IMR-90 (cell line): ENCODE measurements around the gene CEP128. TPM values are rescaled to one million over a fixed set of nuclear protein-coding genes. Genes with fewer than 3 reads are reported as not detected.

ENCODE experiments used
- ATAC-seq: fragments of 200-7000 bp; cut with Tn5 transposase; 2 replicates; pipeline ENCODE4 v1.9.1; 2020; ENCODE audit warnings: low read depth, mild to moderate bottlenecking, moderate library complexity
- BruUV-seq: library from RNA; stranded (reverse); fragments of 400-500 nt; replicated peaks from 2 replicates; lab custom pipeline; 2021; lab: Mats Ljungman, UMichigan
- CTCF ChIA-PET: fragments of 300-600 bp; formaldehyde crosslinking; extraction: SDS; loops from one replicate; lab custom pipeline; 2021; ENCODE audit warnings: antibody characterized with exemption; lab: Yijun Ruan, JAX
- POLR2A ChIA-PET: fragments of 300-600 bp; sonication (Branson Sonifier 250); formaldehyde crosslinking; loops from one replicate; lab custom pipeline; 2022; ENCODE audit warnings: antibody characterized with exemption; ENCODE audit not compliant: unreplicated experiment; lab: Charles Lee
- DNase-seq: peaks from one replicate; pipeline ENCODE4 v3.0.0; 2013
- H2AFZ ChIP-seq: replicated peaks from 2 replicates; pipeline ENCODE3; 2013; ENCODE audit warnings: low read length, mild to moderate bottlenecking; ENCODE audit not compliant: poor library complexity
- H2AK5ac ChIP-seq: 2 replicates; pipeline ENCODE4 v1.6.1; 2013; ENCODE audit warnings: low read depth, low read length, inconsistent platforms
- H2AK9ac ChIP-seq: replicated peaks from 2 replicates; pipeline ENCODE3; 2013; ENCODE audit warnings: mild to moderate bottlenecking, low read depth, low read length, moderate library complexity; ENCODE audit not compliant: poor library complexity
- H2BK120ac ChIP-seq: 2 replicates; pipeline ENCODE4 v1.6.1; 2013; ENCODE audit warnings: low read depth, low read length, inconsistent platforms
- H2BK15ac ChIP-seq: 3 replicates; pipeline ENCODE4 v1.6.1; 2013; ENCODE audit warnings: low read depth, low read length, inconsistent platforms
- H2BK20ac ChIP-seq: 2 replicates; pipeline ENCODE4 v1.6.1; 2013; ENCODE audit warnings: low read depth, mild to moderate bottlenecking, inconsistent platforms, low read length, moderate library complexity
- H2BK5ac ChIP-seq: 2 replicates; pipeline ENCODE4 v1.6.1; 2013; ENCODE audit warnings: mild to moderate bottlenecking, low read depth, low read length, inconsistent platforms; ENCODE audit not compliant: poor library complexity, severe bottlenecking
- H3K14ac ChIP-seq: replicated peaks from 2 replicates; pipeline ENCODE4 v1.6.1; 2013; ENCODE audit warnings: low read depth, low read length, inconsistent platforms
- H3K18ac ChIP-seq: 2 replicates; pipeline ENCODE4 v1.6.1; 2013; ENCODE audit warnings: low read depth, low read length, control low read depth
- H3K23ac ChIP-seq: 2 replicates; pipeline ENCODE4 v1.6.1; 2013; ENCODE audit warnings: low read depth, low read length, inconsistent platforms
- H3K27ac ChIP-seq: 2 replicates; pipeline ENCODE4 v1.5.1; 2013; ENCODE audit warnings: mild to moderate bottlenecking, control low read depth, low read length; ENCODE audit not compliant: insufficient read depth
- H3K27me3 ChIP-seq: 2 replicates; pipeline ENCODE4 v1.6.1; 2013; ENCODE audit warnings: low read length; ENCODE audit not compliant: control insufficient read depth, insufficient read depth
- H3K36me3 ChIP-seq: 2 replicates; pipeline ENCODE4 v1.6.1; 2013; ENCODE audit warnings: low read length, mixed read lengths; ENCODE audit not compliant: control insufficient read depth, insufficient read depth
- H3K4ac ChIP-seq: 2 replicates; pipeline ENCODE4 v1.6.1; 2013; ENCODE audit warnings: low read depth, low read length, inconsistent platforms
- H3K4me1 ChIP-seq: 2 replicates; pipeline ENCODE4 v1.6.1; 2013; ENCODE audit warnings: low read length, mixed read lengths; ENCODE audit not compliant: control insufficient read depth, insufficient read depth
- H3K4me2 ChIP-seq: 2 replicates; pipeline ENCODE4 v1.6.1; 2013; ENCODE audit warnings: low read depth, mild to moderate bottlenecking, control low read depth, low read length, moderate library complexity
- H3K4me3 ChIP-seq: 2 replicates; pipeline ENCODE4 v1.5.1; 2013; ENCODE audit warnings: low read depth, mild to moderate bottlenecking, control low read depth, low read length, moderate library complexity; ENCODE audit not compliant: insufficient read depth
- H3K56ac ChIP-seq: 2 replicates; pipeline ENCODE4 v1.6.1; 2013; ENCODE audit warnings: low read length, inconsistent platforms; ENCODE audit not compliant: insufficient read depth; ENCODE audit errors: extremely low read depth
- H3K79me1 ChIP-seq, 2 experiments: 2 replicates each; pipeline ENCODE4 v1.6.1; 2013; ENCODE audit warnings: low read length in 2 of 2, inconsistent platforms in 1 of 2, low read depth in 1 of 2
- H3K9ac ChIP-seq: 2 replicates; pipeline ENCODE4 v1.6.1; 2013; ENCODE audit warnings: low read depth, low read length, control low read depth
- H3K9me1 ChIP-seq: 2 replicates; pipeline ENCODE4 v1.6.1; 2013; ENCODE audit warnings: low read length, inconsistent platforms; ENCODE audit not compliant: insufficient read depth
- H3K9me3 ChIP-seq: 2 replicates; pipeline ENCODE4 v1.6.1; 2013; ENCODE audit warnings: low read length; ENCODE audit not compliant: control insufficient read depth, insufficient read depth
- H4K20me1 ChIP-seq: 2 replicates; pipeline ENCODE4 v1.6.1; 2013; ENCODE audit warnings: low read length, inconsistent platforms; ENCODE audit not compliant: insufficient read depth
- H4K5ac ChIP-seq: 2 replicates; pipeline ENCODE4 v1.6.1; 2013; ENCODE audit warnings: mild to moderate bottlenecking, low read depth, low read length, control low read depth
- H4K8ac ChIP-seq, 2 experiments: 2 replicates each; pipeline ENCODE4 v1.6.1; 2013; ENCODE audit warnings: low read depth in 2 of 2, low read length in 2 of 2, control low read depth in 1 of 2, inconsistent platforms in 1 of 2
- H4K91ac ChIP-seq: 2 replicates; pipeline ENCODE4 v1.6.1; 2013; ENCODE audit warnings: low read depth, low read length, inconsistent platforms; ENCODE audit not compliant: insufficient read depth
- BHLHE40 ChIP-seq: fragments of 150-350 bp; IDR thresholded peaks from 2 replicates; pipeline ENCODE4 v1.6.1; 2016; ENCODE audit warnings: mild to moderate bottlenecking, low read depth, low read length
- CEBPB ChIP-seq: IDR thresholded peaks from 2 replicates; pipeline ENCODE4 v1.6.1; 2012; ENCODE audit warnings: low read depth, low read length, improper control_type of control experiment
- CHD1 ChIP-seq: IDR thresholded peaks from 2 replicates; pipeline ENCODE4 v1.6.1; 2012; ENCODE audit warnings: low read depth, low read length, improper control_type of control experiment
- FOS ChIP-seq: fragments of 150-350 bp; IDR thresholded peaks from 2 replicates; pipeline ENCODE4 v1.6.1; 2016; ENCODE audit warnings: low read depth, low read length
- MAFK ChIP-seq: IDR thresholded peaks from 2 replicates; pipeline ENCODE4 v1.6.1; 2012; ENCODE audit warnings: low read depth, low read length, improper control_type of control experiment
- MAZ ChIP-seq: IDR thresholded peaks from 2 replicates; pipeline ENCODE4 v1.6.1; 2012; ENCODE audit warnings: low read depth, mild to moderate bottlenecking, low read length, improper control_type of control experiment, moderate library complexity, borderline replicate concordance
- MXI1 ChIP-seq: IDR thresholded peaks from 2 replicates; pipeline ENCODE4 v1.6.1; 2012; ENCODE audit warnings: low read depth, mild to moderate bottlenecking, low read length, moderate library complexity, borderline replicate concordance
- NFE2L2 ChIP-seq: fragments of 150-350 bp; IDR thresholded peaks from 2 replicates; pipeline ENCODE4 v1.6.1; 2016; ENCODE audit warnings: low read depth, mild to moderate bottlenecking, low read length
- POLR2A ChIP-seq: IDR thresholded peaks from 2 replicates; pipeline ENCODE4 v1.6.1; 2012; ENCODE audit warnings: mild to moderate bottlenecking, low read depth, low read length
- RAD21 ChIP-seq: IDR thresholded peaks from 2 replicates; pipeline ENCODE4 v1.6.1; 2012; ENCODE audit warnings: low read length, improper control_type of control experiment
- RCOR1 ChIP-seq: IDR thresholded peaks from 2 replicates; pipeline ENCODE4 v1.6.1; 2012; ENCODE audit warnings: mild to moderate bottlenecking, low read length, improper control_type of control experiment; ENCODE audit not compliant: insufficient replicate concordance
- RFX5 ChIP-seq: IDR thresholded peaks from 2 replicates; pipeline ENCODE4 v1.8.0; 2012; ENCODE audit warnings: low read depth, mild to moderate bottlenecking, low read length, moderate library complexity
- SMC3 ChIP-seq: fragments of 150-350 bp; IDR thresholded peaks from 2 replicates; pipeline ENCODE4 v1.6.1; 2016; ENCODE audit warnings: low read depth, mild to moderate bottlenecking, antibody characterized with exemption, low read length, moderate library complexity
- USF2 ChIP-seq: fragments of 150-350 bp; IDR thresholded peaks from 2 replicates; pipeline ENCODE4 v1.6.1; 2017; ENCODE audit warnings: mild to moderate bottlenecking, antibody characterized with exemption, low read length, low read depth
- WGBS, 2 experiments: methylation state at CpG; one replicate each; pipeline versions ENCODE4 v1.1.5 to v1.1.7; 2013; ENCODE audit warnings: missing lambda C conversion rate in 2 of 2; ENCODE audit not compliant: insufficient read length in 1 of 2; ENCODE audit errors: extremely low coverage in 2 of 2; 5-methylcytosine and 5-hydroxymethylcytosine counted together
- dilution Hi-C: fragments of 300-500 bp; cut with HindIII; formaldehyde crosslinking; loops from one replicate; pipeline ENCODE4 v1.14.3; 2018; ENCODE audit warnings: low sequenced_read_pairs; ENCODE audit not compliant: unreplicated experiment
- in situ Hi-C: fragments of 300-500 bp; cut with MboI; formaldehyde crosslinking; loops from 3 replicates; pipeline ENCODE4 v1.14.3; 2019; ENCODE audit warnings: low sequenced_read_pairs, inconsistent platforms, mixed read lengths
- intact Hi-C: fragments of 100-400 bp; cut with micrococcal nuclease; formaldehyde crosslinking; loops from 2 replicates; pipeline ENCODE4 v1.10.0; 2022
- polyA plus RNA-seq, 3 experiments: library from polyadenylated mRNA; depleted of rRNA; stranded (reverse); fragments of >200 nt; gene quantifications; 2 replicates each; pipeline ENCODE4 v1.2.3, GENCODE V29; 2012; ENCODE audit warnings: low replicate concordance in 1 of 3
- total RNA-seq: library from RNA; depleted of rRNA; stranded (reverse); fragments of >200 nt; gene quantifications from 2 replicates; pipeline ENCODE4 v1.2.3, GENCODE V29; 2012
- TF ChIP-seq, protein P1 (sequence below): conservative IDR thresholded peaks from 2 replicates; pipeline ENCODE4 v1.5.1; 2012; ENCODE audit warnings: mild to moderate bottlenecking, low read depth, low read length, improper control_type of control experiment
- TF ChIP-seq, protein P2 (sequence below): fragments of 150-350 bp; IDR thresholded peaks from 2 replicates; pipeline ENCODE4 v1.6.1; 2016; ENCODE audit warnings: low read depth, mild to moderate bottlenecking, low read length, moderate library complexity, borderline replicate concordance

CEP128 gene
- total and polyA plus RNA-seq, 2 of the 4 experiments (the other 2 are of a cell fraction), result 1.9 to 5.7 TPM

DNA sequence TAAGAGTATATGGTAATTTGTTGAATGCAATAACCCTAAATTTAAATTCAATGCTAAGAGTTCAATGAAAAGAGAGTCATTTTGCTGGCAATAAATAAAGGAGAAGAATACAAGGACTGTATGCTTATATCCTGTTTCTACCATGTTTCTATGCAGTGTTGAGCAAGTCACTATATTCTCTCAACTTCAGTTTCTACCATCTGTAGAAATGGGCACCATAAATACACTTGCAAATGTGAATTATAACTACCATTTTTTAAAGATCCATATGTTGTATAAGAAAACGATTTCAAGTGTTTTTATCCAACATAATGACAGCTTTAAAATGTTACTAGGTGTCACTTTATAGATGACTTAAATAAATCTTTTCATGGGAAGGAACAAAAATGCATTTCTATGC lies 170.3 kb downstream of the CEP128 start:
- POLR2A ChIA-PET, result no interaction called here

More for the DNA sequence above, 170.3 kb downstream of the CEP128 start:
- H3K27ac ChIP-seq, result no peak overlapping the region
- H2BK120ac ChIP-seq, result no peak overlapping the region
- no peaks in the 10 kb centered on the region for H3K27me3 ChIP-seq
- no TSS peak for BruUV-seq
- intact Hi-C loops, result no loop called here
- H2BK20ac ChIP-seq, result no peak overlapping the region
- H4K20me1 ChIP-seq, result no peaks in the 10 kb centered on the region
- H4K5ac ChIP-seq, result no peak overlapping the region
- WGBS, 2 experiments, result no CpG with 5 or more reads among the region's 1 CpG
- H3K4ac ChIP-seq, result no peak overlapping the region
- no peak overlapping the region for H3K23ac ChIP-seq
- no peak overlapping the region for H3K14ac ChIP-seq
- TF ChIP-seq RCOR1 (no peak), RAD21 (no peak), MAZ (no peak), MXI1 (no peak), POLR2A (no peak), RFX5 (no peak), MAFK (no peak), SMC3 (no peak), FOS (no peak), USF2 (no peak), CEBPB (no peak), CHD1 (no peak), BHLHE40 (no peak), NFE2L2 (no peak)
- TF ChIP-seq, protein P1, sequence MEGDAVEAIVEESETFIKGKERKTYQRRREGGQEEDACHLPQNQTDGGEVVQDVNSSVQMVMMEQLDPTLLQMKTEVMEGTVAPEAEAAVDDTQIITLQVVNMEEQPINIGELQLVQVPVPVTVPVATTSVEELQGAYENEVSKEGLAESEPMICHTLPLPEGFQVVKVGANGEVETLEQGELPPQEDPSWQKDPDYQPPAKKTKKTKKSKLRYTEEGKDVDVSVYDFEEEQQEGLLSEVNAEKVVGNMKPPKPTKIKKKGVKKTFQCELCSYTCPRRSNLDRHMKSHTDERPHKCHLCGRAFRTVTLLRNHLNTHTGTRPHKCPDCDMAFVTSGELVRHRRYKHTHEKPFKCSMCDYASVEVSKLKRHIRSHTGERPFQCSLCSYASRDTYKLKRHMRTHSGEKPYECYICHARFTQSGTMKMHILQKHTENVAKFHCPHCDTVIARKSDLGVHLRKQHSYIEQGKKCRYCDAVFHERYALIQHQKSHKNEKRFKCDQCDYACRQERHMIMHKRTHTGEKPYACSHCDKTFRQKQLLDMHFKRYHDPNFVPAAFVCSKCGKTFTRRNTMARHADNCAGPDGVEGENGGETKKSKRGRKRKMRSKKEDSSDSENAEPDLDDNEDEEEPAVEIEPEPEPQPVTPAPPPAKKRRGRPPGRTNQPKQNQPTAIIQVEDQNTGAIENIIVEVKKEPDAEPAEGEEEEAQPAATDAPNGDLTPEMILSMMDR, result no peak
- TF ChIP-seq, protein P2, sequence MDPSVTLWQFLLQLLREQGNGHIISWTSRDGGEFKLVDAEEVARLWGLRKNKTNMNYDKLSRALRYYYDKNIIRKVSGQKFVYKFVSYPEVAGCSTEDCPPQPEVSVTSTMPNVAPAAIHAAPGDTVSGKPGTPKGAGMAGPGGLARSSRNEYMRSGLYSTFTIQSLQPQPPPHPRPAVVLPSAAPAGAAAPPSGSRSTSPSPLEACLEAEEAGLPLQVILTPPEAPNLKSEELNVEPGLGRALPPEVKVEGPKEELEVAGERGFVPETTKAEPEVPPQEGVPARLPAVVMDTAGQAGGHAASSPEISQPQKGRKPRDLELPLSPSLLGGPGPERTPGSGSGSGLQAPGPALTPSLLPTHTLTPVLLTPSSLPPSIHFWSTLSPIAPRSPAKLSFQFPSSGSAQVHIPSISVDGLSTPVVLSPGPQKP, result no peak
- ATAC-seq (no peak), DNase-seq (no peak)
- no peaks in the 10 kb centered on the region for H3K36me3 ChIP-seq
- H3K9me1 ChIP-seq, result no peaks in the 10 kb centered on the region
- H4K8ac ChIP-seq, result no peak overlapping the region
- no peaks in the 10 kb centered on the region for H3K4me1 ChIP-seq
- dilution Hi-C loops, result no loop called here
- no peaks in the 10 kb centered on the region for H3K9me3 ChIP-seq
- in situ Hi-C loops, result no loop called here
- no peak overlapping the region for H3K9ac ChIP-seq
- H3K4me2 ChIP-seq, result no peak overlapping the region
- no peak overlapping the region for H2AFZ ChIP-seq
- no peak overlapping the region for H2AK9ac ChIP-seq
- no peak overlapping the region for H2BK5ac ChIP-seq
- no peak overlapping the region for H4K91ac ChIP-seq
- H3K56ac ChIP-seq, result no peak overlapping the region
- H2AK5ac ChIP-seq, result no peak overlapping the region
- CTCF ChIA-PET, result interaction anchor here (0.5 to 1.1 kb wide), 3 partner anchors 9 to 1540 kb away, joined by 3 to 5 read pairs (median 4); no protein-coding TSS in a partner anchor
- no peaks in the 10 kb centered on the region for H3K79me1 ChIP-seq
- no peak overlapping the region for H3K18ac ChIP-seq
- no peak overlapping the region for H3K4me3 ChIP-seq
- H2BK15ac ChIP-seq, result no peak overlapping the region
